Panc1 (cell line): ENCODE data around the gene HHAT.

ENCODE experiments used
- POLR2AphosphoS5 ChIP-seq: IDR thresholded peaks from 2 replicates; pipeline ENCODE4 v1.6.1; 2012; ENCODE audit warnings: mild to moderate bottlenecking, low read depth, low read length, moderate library complexity
- TF ChIP-seq, protein P1 (sequence below): fragments of 450-650 bp; IDR thresholded peaks from 2 replicates; pipeline ENCODE4 v1.5.1; 2017; ENCODE audit warnings: mild to moderate bottlenecking

GRCh38 chr1:210475321-210475720, 146.6 kb downstream of the HHAT start:
- TF ChIP-seq, protein P1, sequence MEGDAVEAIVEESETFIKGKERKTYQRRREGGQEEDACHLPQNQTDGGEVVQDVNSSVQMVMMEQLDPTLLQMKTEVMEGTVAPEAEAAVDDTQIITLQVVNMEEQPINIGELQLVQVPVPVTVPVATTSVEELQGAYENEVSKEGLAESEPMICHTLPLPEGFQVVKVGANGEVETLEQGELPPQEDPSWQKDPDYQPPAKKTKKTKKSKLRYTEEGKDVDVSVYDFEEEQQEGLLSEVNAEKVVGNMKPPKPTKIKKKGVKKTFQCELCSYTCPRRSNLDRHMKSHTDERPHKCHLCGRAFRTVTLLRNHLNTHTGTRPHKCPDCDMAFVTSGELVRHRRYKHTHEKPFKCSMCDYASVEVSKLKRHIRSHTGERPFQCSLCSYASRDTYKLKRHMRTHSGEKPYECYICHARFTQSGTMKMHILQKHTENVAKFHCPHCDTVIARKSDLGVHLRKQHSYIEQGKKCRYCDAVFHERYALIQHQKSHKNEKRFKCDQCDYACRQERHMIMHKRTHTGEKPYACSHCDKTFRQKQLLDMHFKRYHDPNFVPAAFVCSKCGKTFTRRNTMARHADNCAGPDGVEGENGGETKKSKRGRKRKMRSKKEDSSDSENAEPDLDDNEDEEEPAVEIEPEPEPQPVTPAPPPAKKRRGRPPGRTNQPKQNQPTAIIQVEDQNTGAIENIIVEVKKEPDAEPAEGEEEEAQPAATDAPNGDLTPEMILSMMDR: no peak
- TF ChIP-seq POLR2AphosphoS5: no peak
